SU-DHL-6 (cell line): ENCODE results near the gene XRCC6.
A peak's percentile ranks its signal among the peaks of the same experiment; 100 is the strongest.
"Not testable (repeated sequence)": the region's sequence is repeated elsewhere in the genome, so short reads cannot be mapped to it uniquely, and the experiment has no call there.

Experiments
- H2AFZ ChIP-seq: fragments of 200-600 bp; sonication (generic); 2 replicates; pipeline ENCODE4 v1.6.1; 2014; ENCODE audit warnings: low read depth, mild to moderate bottlenecking, moderate library complexity, mixed read lengths, antibody characterized with exemption, low read length; ENCODE audit not compliant: severe bottlenecking
- H3F3A ChIP-seq: fragments of 200-600 bp; shearing (Covaris generic); 2 replicates; pipeline ENCODE4 v1.6.0; 2016; ENCODE audit warnings: antibody characterized with exemption, mild to moderate bottlenecking; ENCODE audit not compliant: insufficient read depth
- H3K27ac ChIP-seq: fragments of 200-600 bp; sonication (generic); 2 replicates; pipeline ENCODE4 v1.5.1; 2016; ENCODE audit warnings: low read depth, mild to moderate bottlenecking, low read length, moderate library complexity, mixed read lengths
- H3K27me3 ChIP-seq: fragments of 200-600 bp; sonication (generic), shearing (Covaris generic); 2 replicates; pipeline ENCODE4 v1.6.0; 2014; ENCODE audit warnings: mild to moderate bottlenecking, low read length
- H3K36me3 ChIP-seq: fragments of 200-600 bp; sonication (generic); 2 replicates; pipeline ENCODE4 v1.6.1; 2014; ENCODE audit warnings: mild to moderate bottlenecking, low read length, mixed read lengths
- H3K4me2 ChIP-seq: fragments of 300-600, 200-600 bp; shearing (Covaris generic), sonication (generic); 2 replicates; pipeline ENCODE4 v1.6.0; 2014; ENCODE audit warnings: low read length, low read depth, mild to moderate bottlenecking; ENCODE audit not compliant: poor library complexity, severe bottlenecking
- H3K4me3 ChIP-seq: fragments of 200-600 bp; sonication (generic); 2 replicates; pipeline ENCODE4 v1.5.1; 2014; ENCODE audit warnings: antibody characterized with exemption, low read length, mild to moderate bottlenecking, mixed read lengths; ENCODE audit not compliant: insufficient read depth, poor library complexity, severe bottlenecking
- H3K79me2 ChIP-seq: fragments of 200-600 bp; sonication (generic); 2 replicates; pipeline ENCODE4 v1.6.1; 2014; ENCODE audit warnings: mild to moderate bottlenecking, low read length, moderate library complexity; ENCODE audit not compliant: insufficient read depth
- H3K9ac ChIP-seq: fragments of 200-600 bp; sonication (generic); 2 replicates; pipeline ENCODE4 v1.7.0; 2014; ENCODE audit warnings: mild to moderate bottlenecking, low read length
- H3K9me2 ChIP-seq: fragments of 200-600 bp; sonication (generic); replicated peaks from 2 replicates; pipeline ENCODE4 v1.6.1; 2014; ENCODE audit warnings: low read length; ENCODE audit not compliant: insufficient read depth
- H3K9me3 ChIP-seq: fragments of 200-600 bp; sonication (generic); 2 replicates; pipeline ENCODE4 v1.6.1; 2014; ENCODE audit warnings: low read length, mixed read lengths; ENCODE audit not compliant: insufficient read depth
- H4K20me1 ChIP-seq: fragments of 200-600 bp; sonication (generic); 2 replicates; pipeline ENCODE4 v1.6.1; 2014; ENCODE audit warnings: low read depth, mild to moderate bottlenecking, antibody characterized with exemption, low read length, moderate library complexity, mixed read lengths
- CTCF ChIP-seq: fragments of 200-600 bp; sonication (generic); IDR thresholded peaks from one replicate; pipeline ENCODE4 v1.5.1; 2017; ENCODE audit warnings: antibody characterized with exemption, mild to moderate bottlenecking, low read length, moderate library complexity; ENCODE audit not compliant: insufficient read depth, poor library complexity, severe bottlenecking
- EZH2phosphoT487 ChIP-seq: fragments of 200-600 bp; sonication (generic), shearing (Covaris generic); conservative IDR thresholded peaks from 2 replicates; pipeline ENCODE4 v1.6.1; 2018; ENCODE audit warnings: mild to moderate bottlenecking, antibody characterized with exemption, low read length, moderate library complexity, mixed read lengths

The XRCC6 gene

DNA sequence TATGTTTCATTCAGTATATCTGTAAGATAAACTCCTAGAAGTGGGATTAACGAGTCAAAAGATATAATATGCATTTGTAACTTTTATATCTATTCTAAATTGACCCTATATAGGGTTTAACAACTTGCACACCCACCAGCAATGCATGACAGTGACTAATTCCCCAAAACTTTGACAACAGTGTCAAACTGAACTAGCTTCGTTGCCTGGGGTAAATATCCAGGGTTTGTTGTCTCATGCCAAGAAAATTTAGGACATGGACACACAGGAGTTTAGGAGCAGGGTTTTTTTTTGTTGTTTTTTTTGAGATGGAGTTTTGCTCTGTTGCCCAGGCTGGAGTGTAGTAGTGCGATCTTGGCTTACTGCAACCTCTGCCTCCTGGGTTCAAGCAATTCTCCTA is 62.5 kb downstream of the XRCC6 start:
- no peak overlapping the region for H3K4me3 ChIP-seq
- peaks cover 9% of the 10 kb centered on the region; the same call in 1 of the 2 replicates for H4K20me1 ChIP-seq
- peaks cover 10% of the 10 kb centered on the region; the same call in 1 of the 2 replicates for H3K36me3 ChIP-seq

GRCh38 chr22:41684194-41684593 is 63.1 kb downstream of the XRCC6 start:
- Histone ChIP-seq H3K4me2 (peak overlapping the region; percentile 5), H2AFZ (no peak overlapping the region), H3K9ac (no peak overlapping the region), H3K36me3 (0 out of 2 replicates have a peak, but pooled peaks cover 10% of the 10 kb centered on the region), H3K9me2 (no peaks in the 10 kb centered on the region), H3F3A (peaks cover 29% of the 10 kb centered on the region; the same call in 1 of the 2 replicates), H3K4me3 (no peak overlapping the region), H3K27me3 (no peaks in the 10 kb centered on the region), H3K9me3 (no peaks in the 10 kb centered on the region), H3K27ac (peak overlapping the region; percentile 20; the same call in 1 of the 2 replicates), H3K79me2 (peaks cover 92% of the 10 kb centered on the region), H4K20me1 (peaks cover 9% of the 10 kb centered on the region; the same call in 1 of the 2 replicates)
- TF ChIP-seq CTCF = no peak
- TF ChIP-seq EZH2phosphoT487 = no peak

More for the DNA sequence above, 62.5 kb downstream of the XRCC6 start:
- Histone ChIP-seq H3K79me2 (peaks cover 97% of the 10 kb centered on the region), H2AFZ (no peak overlapping the region), H3F3A (peaks cover 29% of the 10 kb centered on the region; the same call in 1 of the 2 replicates), H3K27ac (0 out of 2 replicates have a peak overlapping the region, but pooled peaks have one; percentile 16), H3K9ac (0 out of 2 replicates have a peak overlapping the region, but pooled peaks have one; percentile 70), H3K4me2 (peak overlapping the region; percentile 79), H3K27me3 (no peaks in the 10 kb centered on the region), H3K9me3 (no peaks in the 10 kb centered on the region), H3K9me2 (no peaks in the 10 kb centered on the region)
- TF ChIP-seq EZH2phosphoT487 = no peak
- no peak for TF ChIP-seq CTCF

DNA sequence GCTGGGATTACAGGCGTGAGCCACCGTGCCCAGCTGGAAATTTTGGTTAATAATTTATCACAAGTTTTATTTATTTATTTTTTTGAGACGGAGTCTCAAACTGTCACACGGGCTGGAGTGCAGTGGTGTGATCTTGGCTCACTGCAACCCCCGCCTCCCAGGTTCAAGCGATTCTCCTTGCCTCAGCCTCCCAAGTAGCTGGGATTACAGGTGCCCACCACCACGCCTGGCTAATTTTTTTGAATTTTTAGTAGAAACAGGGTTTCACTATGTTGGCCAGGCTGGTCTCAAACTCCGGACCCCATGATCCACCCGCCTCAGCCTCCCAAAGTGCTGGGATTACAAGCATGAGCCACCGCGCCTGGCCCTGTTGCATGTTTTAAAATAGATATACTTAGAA is 65.8 kb downstream of the XRCC6 start:
- not testable (repeated sequence) for H3K27me3 ChIP-seq, H2AFZ ChIP-seq, H3K9me2 ChIP-seq, H3K27ac ChIP-seq, H4K20me1 ChIP-seq, H3K9me3 ChIP-seq, H3K36me3 ChIP-seq
- peak overlapping the region; percentile 94 for H3K4me3 ChIP-seq
- peaks cover 67% of the 10 kb centered on the region for H3K79me2 ChIP-seq
- H3F3A ChIP-seq = peaks cover 24% of the 10 kb centered on the region
- peak overlapping the region; percentile 61 for H3K4me2 ChIP-seq
- peak overlapping the region; percentile 93 for H3K9ac ChIP-seq

GRCh38 chr22:41687901-41688364 is 66.8 kb downstream of the XRCC6 start:
- H3K79me2 ChIP-seq = peaks cover 57% of the 10 kb centered on the region
- no peaks in the 10 kb centered on the region for H4K20me1 ChIP-seq
- no peaks in the 10 kb centered on the region for H3K9me3 ChIP-seq
- H3F3A ChIP-seq = peaks cover 24% of the 10 kb centered on the region
- TF ChIP-seq EZH2phosphoT487 = no peak
- TF ChIP-seq CTCF = no peak
- H3K9me2 ChIP-seq = no peaks in the 10 kb centered on the region
- no peak overlapping the region for H2AFZ ChIP-seq
- peak overlapping the region; percentile 93 for H3K9ac ChIP-seq
- no peaks in the 10 kb centered on the region for H3K27me3 ChIP-seq
- peak overlapping the region; percentile 63 for H3K27ac ChIP-seq
- peak overlapping the region; percentile 61 for H3K4me2 ChIP-seq
- H3K4me3 ChIP-seq = peak overlapping the region; percentile 94
- H3K36me3 ChIP-seq = no peaks in the 10 kb centered on the region
